ENCODE results near the gene DPH6. TPM values are rescaled to one million over a fixed set of nuclear protein-coding genes. Genes with fewer than 3 reads are reported as not detected.

DPH6 gene
- total RNA-seq, 1 experiment from 2014 or later: 31.7 TPM

- H3K9me3 Mint-ChIP-seq: no peaks in the 10 kb centered on the region
- ChIA-PET CTCF (interaction anchor here (1.0 kb wide), 1 partner anchor 26 kb away, joined by 3 read pairs; no protein-coding TSS in a partner anchor), POLR2A (no interaction called here)
- H3K27ac Mint-ChIP-seq: no peak overlapping the region
- TF ChIP-seq, protein P1, sequence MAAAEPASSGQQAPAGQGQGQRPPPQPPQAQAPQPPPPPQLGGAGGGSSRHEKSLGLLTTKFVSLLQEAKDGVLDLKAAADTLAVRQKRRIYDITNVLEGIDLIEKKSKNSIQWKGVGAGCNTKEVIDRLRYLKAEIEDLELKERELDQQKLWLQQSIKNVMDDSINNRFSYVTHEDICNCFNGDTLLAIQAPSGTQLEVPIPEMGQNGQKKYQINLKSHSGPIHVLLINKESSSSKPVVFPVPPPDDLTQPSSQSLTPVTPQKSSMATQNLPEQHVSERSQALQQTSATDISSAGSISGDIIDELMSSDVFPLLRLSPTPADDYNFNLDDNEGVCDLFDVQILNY (CRISPR knock-in tag; IDR thresholded peaks at IDR 0.05): no peak
- TF ChIP-seq NR3C1 (CRISPR knock-in tag; conservative IDR thresholded peaks at IDR 0.05; ENCODE audit: low read depth) (no peak), CBFB (CRISPR knock-in tag; IDR thresholded peaks at IDR 0.05; ENCODE audit: low read depth) (no peak), FOXP4 (CRISPR knock-in tag; IDR thresholded peaks at IDR 0.05) (no peak), ZBTB21 (CRISPR knock-in tag; IDR thresholded peaks at IDR 0.05; ENCODE audit: borderline replicate concordance) (no peak), ZMAT4 (CRISPR knock-in tag; IDR thresholded peaks at IDR 0.05) (no peak), OVOL2 (CRISPR knock-in tag; IDR thresholded peaks at IDR 0.05; ENCODE audit: borderline replicate concordance) (no peak), NFE2L1 (CRISPR knock-in tag; IDR thresholded peaks at IDR 0.05) (no peak), ATF2 (CRISPR knock-in tag; IDR thresholded peaks at IDR 0.05; ENCODE audit: borderline replicate concordance, low read depth) (no peak), JUN (CRISPR knock-in tag; IDR thresholded peaks at IDR 0.05) (no peak), PREB (CRISPR knock-in tag; IDR thresholded peaks at IDR 0.05; ENCODE audit: borderline replicate concordance) (no peak), ETV6 (CRISPR knock-in tag; IDR thresholded peaks at IDR 0.05) (no peak), TCF7 (CRISPR knock-in tag; IDR thresholded peaks at IDR 0.05; ENCODE audit: low read depth) (no peak), SP1 (CRISPR knock-in tag; conservative IDR thresholded peaks at IDR 0.05) (no peak), EMX1 (CRISPR knock-in tag; IDR thresholded peaks at IDR 0.05) (no peak)
- TF ChIP-seq, protein P2, sequence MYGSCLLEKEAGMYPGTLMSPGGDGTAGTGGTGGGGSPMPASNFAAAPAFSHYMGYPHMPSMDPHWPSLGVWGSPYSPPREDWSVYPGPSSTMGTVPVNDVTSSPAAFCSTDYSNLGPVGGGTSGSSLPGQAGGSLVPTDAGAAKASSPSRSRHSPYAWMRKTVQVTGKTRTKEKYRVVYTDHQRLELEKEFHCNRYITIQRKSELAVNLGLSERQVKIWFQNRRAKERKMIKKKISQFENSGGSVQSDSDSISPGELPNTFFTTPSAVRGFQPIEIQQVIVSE (CRISPR knock-in tag; IDR thresholded peaks at IDR 0.05; ENCODE audit: borderline replicate concordance): no peak
- TF ChIP-seq, protein P3, sequence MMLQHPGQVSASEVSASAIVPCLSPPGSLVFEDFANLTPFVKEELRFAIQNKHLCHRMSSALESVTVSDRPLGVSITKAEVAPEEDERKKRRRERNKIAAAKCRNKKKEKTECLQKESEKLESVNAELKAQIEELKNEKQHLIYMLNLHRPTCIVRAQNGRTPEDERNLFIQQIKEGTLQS (CRISPR knock-in tag; conservative IDR thresholded peaks at IDR 0.05): no peak
- TF ChIP-seq, protein P4, sequence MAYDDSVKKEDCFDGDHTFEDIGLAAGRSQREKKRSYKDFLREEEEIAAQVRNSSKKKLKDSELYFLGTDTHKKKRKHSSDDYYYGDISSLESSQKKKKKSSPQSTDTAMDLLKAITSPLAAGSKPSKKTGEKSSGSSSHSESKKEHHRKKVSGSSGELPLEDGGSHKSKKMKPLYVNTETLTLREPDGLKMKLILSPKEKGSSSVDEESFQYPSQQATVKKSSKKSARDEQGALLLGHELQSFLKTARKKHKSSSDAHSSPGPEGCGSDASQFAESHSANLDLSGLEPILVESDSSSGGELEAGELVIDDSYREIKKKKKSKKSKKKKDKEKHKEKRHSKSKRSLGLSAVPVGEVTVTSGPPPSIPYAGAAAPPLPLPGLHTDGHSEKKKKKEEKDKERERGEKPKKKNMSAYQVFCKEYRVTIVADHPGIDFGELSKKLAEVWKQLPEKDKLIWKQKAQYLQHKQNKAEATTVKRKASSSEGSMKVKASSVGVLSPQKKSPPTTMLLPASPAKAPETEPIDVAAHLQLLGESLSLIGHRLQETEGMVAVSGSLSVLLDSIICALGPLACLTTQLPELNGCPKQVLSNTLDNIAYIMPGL (CRISPR knock-in tag; IDR thresholded peaks at IDR 0.05): no peak
- TF ChIP-seq, protein P5, sequence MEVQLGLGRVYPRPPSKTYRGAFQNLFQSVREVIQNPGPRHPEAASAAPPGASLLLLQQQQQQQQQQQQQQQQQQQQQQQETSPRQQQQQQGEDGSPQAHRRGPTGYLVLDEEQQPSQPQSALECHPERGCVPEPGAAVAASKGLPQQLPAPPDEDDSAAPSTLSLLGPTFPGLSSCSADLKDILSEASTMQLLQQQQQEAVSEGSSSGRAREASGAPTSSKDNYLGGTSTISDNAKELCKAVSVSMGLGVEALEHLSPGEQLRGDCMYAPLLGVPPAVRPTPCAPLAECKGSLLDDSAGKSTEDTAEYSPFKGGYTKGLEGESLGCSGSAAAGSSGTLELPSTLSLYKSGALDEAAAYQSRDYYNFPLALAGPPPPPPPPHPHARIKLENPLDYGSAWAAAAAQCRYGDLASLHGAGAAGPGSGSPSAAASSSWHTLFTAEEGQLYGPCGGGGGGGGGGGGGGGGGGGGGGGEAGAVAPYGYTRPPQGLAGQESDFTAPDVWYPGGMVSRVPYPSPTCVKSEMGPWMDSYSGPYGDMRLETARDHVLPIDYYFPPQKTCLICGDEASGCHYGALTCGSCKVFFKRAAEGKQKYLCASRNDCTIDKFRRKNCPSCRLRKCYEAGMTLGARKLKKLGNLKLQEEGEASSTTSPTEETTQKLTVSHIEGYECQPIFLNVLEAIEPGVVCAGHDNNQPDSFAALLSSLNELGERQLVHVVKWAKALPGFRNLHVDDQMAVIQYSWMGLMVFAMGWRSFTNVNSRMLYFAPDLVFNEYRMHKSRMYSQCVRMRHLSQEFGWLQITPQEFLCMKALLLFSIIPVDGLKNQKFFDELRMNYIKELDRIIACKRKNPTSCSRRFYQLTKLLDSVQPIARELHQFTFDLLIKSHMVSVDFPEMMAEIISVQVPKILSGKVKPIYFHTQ (CRISPR knock-in tag; IDR thresholded peaks at IDR 0.05): no peak
- H3K4me3 Mint-ChIP-seq: no peak overlapping the region
- H3K27me3 Mint-ChIP-seq (ENCODE audit: low read depth): no peaks in the 10 kb centered on the region
- no peaks in the 10 kb centered on the region for H3K36me3 Mint-ChIP-seq
- no peak for DNase-seq (ENCODE audit: low spot score)
- no peaks in the 10 kb centered on the region for H3K4me1 Mint-ChIP-seq
- no peak for ATAC-seq
Observed at GRCh38 chr15:35471024-35471423, 74.9 kb downstream of the DPH6 start.
